HUDEP-2 (cell line): ENCODE measurements around the gene GJA3.

Experiments
- DNase-seq, 76 experiments: peaks; one replicate each; lab custom pipeline; 2025; ENCODE audit not compliant: unreplicated experiment in 76 of 76; lab: John Stamatoyannopoulos, UW

The GJA3 gene

DNA sequence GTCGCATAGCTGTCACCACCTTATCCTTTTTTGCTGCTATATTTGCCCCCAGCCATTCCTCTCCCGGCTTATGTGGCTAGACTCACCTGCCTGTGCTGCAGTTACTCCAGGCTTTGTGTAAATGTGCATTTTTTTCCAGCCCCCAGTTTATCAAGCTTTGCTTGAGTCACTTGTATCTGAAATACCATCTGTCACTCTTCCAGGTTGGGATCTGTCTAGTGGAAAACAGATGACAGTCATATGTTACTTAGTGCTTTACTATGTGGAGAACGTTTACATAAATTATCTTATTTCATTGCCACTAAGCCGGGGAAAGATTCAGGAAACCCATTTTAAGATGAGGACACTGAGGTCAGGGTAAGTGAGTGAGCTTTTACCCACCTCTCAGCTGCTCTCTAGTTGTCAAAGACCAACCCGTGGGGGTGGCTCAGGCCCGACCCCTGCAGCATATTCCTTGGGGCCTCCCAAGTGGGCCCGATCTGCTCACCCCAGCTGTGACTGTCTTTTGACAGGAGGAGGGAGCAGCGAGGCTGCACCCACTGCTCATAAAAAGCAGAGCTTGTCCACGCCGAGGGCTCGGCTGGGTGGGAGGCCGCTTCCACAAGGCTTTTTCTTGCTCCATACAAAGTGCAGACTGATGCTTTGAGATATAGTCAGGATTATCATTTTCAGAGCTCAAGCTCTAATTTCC is 24.7 kb upstream of the GJA3 start:
- no peak for DNase-seq

DNA sequence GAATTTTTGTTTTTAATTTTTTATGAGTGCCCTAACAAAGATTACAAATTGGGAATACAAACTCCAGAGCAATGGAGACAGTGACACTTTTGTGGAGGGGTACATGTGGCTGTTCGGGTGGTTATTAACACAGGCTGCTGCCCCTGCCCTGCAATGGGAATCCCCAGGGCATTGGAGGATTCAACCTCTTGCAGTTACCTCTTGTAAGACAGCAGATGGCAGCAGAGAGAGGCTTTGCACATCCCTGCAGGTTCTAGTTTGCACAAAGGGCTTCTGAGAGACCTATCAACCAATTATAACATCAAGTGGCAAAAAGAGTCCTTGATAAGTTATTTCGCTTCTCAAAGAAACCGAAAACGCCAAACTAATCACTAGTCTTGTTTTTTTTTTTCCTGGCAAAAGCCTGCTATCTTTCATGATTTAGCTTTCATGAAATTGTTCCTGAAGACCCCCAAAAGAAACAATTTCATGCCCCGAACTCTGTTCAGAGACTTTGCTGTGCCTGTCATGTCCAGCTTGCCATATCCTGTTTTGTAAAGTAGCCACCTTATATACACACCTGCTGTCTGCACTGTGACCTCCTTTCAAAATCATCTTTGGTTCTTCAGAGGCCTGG is 21.5 kb upstream of the GJA3 start:
- peak in 40 of 76 experiments; percentile 3 to 69 (median 38) for DNase-seq

DNA sequence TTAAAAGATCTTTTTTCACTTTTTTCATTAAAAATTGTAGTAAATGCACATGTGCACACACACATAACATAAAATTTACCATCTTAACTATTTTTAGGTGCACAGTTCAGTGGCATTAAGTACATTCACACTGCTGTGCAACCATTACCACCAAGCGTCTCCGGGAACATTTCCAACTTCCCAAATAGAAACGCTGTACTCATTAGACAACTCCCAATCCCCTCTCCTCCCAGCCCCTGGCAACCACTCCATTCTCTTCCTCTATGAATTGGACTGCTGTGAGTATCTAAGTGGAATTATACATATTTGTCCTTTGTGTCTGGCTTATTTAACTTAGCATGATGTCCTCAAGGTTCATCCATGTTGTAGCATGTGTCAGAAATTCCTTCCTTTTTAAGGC is 20.3 kb upstream of the GJA3 start:
- DNase-seq: no peak

DNA sequence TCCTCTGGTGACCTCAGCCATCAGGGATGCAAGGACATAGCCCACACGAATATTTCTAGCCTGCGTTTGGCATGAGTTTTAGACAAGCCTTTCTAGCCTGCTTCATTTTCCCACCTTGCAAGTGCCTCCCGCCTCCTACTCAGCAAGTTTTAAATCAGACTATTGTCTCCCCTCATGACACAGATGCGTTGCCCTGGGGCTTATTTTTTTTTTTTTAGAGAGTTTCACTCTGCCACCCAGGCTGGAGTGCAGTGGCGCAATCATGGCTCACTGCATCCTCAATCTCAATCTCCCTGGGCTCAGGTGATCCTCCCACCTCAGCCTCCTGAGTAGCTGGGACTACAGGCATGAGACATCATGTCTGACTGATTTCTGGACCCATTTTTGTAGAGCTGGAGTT is 17.3 kb upstream of the GJA3 start:
- DNase-seq: no peak

DNA sequence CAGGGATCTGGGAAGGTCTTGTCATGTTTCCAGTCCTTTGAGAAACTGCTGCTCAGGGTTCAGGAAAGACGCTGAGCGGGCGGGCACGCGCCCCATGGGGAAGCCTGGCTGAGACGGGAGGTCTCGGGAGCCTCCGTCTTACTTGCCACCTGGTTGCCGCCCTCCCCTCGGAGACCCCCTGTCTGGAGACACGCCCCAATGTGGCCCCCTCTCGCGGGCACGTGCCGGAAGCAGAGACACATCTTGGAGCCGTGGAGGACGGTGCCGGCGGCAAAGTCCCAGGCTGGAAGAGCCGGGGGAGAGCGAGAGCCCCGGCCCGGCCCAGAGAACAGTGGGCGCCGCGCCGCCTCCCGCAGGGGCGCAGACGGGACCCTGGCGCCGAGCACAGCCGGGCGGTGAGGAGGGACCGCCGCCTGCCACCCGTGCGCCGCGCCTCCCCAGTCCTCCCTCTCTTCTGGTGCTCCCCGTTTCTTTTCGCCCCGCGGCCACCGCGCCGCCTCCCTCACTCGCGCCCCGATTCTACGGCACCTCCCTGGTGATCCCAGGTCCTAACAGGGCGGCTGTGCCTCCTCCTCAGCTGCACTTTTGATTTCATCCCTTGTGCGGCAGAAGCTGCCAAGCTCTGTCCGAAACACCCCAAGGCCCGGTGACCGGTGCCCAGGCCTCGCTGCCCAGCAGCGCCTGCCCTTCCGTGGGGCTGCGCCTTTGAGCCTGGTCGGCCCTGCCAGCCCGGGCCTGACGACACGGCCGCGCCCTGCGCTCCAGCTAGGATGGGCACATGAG is 16.4 kb upstream of the GJA3 start:
- no peak for DNase-seq

DNA sequence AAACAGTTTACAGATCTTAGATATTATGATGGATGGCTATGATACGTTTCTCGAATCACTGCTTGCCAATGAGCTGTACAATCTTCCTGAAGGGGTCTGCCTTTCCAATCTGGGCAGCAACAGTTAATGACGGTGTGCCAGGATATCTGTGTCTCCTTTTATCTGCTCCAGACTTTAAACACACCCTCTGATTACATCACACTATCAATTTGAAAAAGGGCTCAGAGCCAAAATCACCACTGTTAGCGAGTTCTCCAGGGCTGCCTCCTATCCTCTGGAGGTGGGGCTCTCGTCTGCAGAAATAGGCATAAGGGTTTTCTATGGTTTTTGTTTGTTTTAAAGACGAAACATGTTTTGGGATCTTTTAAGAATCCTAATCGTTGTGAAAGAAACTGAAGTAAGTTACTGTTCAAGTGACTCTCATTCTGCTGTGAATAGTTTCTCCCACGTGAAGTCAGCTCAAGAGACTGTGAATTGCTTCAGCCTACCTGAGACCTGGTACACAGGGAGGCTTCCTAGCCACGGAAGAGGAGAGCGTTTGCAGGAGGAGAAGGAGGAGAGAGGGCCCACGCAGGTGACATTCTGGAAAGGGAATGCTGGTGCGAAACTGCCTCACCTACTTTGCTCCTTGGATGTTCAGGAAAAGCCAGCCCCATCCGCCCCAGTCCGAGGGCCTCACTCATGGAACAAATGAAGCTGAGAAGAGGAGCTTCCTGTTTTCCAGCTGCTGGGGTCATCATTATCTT is 15.2 kb upstream of the GJA3 start:
- DNase-seq: peak in 1 of 76 experiments; percentile 5

DNA sequence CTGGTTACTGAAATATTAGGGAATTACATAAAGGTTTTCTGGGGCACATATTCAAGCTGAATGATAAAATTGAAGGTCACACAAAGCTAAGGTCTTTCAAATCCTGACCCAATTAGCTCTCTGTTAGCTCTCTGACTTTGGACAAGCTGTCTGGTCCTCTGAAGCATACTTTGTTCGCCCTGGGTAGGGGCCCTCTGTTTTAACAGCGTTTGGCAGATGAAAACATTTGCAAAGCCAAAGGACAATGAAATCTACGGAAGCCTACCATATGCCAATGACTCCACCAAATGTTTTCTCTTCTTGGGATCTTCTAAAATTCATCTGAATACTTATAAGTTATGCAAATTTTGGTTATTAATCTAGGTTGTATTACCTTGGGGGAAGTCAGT is 14.5 kb upstream of the GJA3 start:
- DNase-seq: no peak

DNA sequence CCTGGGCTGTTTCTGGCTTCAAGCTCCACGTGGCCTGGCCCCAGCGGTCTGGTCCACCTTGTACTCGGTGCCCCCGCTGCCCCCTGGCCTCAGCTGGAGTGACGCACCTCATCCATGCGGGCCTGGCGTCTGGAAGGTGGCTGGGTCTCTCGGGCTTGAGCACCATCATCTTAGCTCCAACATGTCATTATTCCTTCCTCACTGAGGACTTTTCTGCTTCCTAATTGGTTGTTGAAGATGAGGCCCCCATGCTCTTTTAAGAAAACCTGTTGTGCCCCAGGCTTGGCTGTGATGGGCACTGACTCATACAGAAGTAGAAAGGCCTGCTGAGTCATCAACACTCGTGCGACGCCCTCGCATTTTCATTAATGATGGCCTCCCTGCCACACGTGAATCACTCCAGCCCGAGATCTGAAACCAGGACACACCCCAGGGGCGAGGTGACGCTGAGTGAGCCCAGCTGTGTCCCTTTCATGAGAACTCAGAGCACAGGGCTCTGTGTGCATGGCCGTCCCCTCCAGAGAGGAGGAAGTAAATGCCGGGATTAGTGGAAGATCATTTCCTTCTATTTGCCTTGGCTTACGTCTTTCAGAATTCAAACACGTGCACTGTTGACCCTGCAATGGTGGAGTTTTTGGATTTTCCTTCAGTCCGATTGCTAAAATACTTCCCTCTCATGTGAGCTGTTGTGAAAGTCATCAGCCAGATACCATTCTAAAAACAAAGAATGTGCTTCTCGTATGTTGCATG is 14.0 kb upstream of the GJA3 start:
- peak in 70 of 76 experiments; percentile 14 to 87 (median 64) for DNase-seq

DNA sequence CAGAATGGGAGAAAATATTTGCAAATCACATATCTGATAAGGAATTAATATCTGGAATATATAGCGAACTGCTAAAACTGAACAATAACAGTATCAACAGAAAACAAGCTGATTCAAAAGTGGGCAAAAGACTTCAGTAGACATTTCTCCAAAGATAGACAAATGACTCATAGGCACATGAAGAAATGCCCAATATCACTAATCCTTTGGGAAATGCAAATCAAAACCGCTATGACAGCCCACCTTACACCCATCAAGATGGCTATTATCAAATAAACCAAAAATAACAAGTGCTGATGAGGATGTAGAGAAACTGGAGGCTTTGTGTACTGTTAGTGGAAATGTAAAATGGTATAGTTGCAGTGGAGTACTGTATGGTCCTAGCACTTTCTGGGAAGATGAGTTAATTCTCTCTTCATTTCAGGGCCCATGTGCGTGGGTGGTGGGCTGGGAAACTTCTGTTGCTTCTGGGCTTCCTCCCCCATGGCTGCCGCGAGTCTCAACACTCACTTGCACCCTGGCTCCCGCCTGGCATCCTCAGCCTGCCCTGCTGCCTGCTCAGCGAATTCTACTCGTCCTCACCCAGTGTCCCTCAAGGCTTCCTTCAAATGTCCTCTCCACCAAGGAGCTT is 12.4 kb upstream of the GJA3 start:
- DNase-seq: no peak

DNA sequence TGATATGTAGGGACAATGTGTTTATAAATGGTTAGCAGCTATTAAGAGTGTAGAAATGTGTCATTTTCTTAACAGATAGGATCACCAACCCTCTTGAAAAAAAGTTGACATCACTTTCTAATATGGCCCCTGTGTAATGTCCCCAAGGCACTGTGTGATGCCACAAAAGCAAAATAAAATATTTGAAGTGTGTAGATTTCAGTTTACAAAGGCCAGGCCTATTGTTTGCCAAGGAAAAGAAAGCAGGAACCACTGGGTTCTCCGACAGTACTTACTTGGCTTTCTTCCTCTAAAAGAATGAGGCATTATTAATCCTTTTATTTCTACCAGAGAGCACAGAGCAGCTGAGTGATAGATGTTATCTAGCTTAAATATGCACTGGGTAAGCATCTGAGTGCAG is 10.5 kb upstream of the GJA3 start:
- DNase-seq: no peak

DNA sequence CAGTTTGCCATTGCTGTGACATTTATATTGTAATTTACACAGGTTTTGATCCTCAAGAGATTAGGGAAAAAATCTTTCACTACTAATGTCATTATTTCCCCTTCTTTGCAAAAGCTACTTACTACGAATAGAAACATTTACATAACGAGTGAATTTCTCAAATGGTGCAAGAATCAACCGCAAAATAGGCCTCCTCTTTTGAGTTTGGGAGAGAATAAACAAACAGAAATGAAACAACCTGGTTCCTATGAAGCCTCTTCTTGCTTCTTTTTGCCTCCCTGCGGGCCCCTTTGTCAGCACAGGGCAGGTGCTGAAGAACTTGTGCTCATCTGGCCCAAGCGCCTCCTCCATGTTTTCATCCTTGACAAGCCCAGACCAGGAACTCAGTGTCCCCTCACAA is 10.1 kb upstream of the GJA3 start:
- no peak for DNase-seq

DNA sequence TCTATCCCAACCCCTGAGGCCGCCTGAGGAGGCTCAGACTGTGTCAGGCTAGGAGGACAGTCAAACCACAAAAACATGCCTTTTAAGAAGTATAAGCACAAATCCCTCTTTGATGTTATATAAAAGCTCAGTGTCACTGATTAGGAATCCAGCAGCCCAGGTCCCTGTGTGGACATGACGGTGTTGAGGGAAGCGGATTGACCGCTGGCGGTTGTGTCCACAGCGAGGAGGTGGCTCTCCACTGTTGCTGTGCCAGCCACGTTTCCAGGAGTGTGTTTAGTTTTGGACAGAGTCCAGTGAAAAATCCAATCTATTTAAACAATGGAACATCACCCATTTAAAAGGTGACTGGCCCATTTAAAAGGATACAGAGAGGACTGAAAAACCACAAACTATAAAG is 7.5 kb upstream of the GJA3 start:
- no peak for DNase-seq

DNA sequence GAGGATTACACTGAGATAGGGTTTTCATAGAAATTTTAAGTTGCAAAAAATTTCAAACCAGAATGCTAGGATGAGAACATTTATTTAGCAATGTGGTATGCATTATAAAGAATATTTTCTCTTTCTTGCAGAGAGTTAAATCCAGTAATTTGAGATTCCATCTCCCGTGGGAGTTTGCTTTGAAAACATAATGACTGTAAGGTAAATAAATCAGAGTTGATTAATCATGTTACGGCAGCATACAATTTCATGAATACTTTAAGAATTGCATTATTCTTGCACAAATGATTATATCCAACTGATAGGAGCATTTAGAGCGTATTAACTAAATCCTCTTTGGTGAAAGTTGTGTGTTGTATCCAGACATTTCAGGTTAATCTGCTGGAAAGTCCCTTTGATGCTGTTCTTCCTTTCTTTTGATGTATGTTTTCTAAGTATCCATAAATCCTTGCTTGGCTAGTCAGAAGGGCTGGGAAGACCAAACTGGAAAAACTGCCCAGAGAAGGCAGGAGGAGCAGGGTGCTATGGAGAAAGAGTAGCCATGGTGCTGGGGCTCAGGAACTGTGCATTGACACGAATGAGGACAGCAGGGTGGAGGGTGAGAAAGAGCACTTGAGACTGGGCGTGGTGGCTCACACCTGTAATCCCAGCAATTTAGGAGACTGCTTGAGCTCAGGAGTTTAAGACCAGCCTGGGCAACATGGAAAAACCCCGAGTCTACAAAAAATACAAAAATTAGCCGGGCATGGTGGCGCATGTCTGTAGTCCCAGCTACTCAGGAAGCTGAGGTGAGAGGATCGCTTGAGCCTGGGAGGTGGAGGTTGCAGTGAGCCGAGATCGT is 4.8 kb upstream of the GJA3 start:
- DNase-seq: no peak

DNA sequence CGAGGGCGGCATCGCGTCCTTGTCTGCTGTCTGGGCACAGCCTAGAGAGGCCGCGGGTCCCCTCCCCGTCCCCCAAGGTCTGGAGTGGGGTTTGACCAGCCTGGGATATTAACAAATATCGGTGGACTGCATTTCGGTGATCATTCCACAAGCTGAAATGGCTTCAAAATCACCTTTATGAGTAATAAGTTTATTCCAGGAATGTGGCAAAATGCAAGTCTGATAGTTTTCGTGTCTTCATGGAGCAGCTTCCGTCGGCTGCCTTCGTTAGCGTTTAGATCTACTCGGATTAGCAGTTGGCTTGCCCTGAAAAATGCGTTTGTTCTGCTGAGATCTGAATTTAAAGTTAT is 1.1 kb upstream of the GJA3 start:
- DNase-seq: no peak

DNA sequence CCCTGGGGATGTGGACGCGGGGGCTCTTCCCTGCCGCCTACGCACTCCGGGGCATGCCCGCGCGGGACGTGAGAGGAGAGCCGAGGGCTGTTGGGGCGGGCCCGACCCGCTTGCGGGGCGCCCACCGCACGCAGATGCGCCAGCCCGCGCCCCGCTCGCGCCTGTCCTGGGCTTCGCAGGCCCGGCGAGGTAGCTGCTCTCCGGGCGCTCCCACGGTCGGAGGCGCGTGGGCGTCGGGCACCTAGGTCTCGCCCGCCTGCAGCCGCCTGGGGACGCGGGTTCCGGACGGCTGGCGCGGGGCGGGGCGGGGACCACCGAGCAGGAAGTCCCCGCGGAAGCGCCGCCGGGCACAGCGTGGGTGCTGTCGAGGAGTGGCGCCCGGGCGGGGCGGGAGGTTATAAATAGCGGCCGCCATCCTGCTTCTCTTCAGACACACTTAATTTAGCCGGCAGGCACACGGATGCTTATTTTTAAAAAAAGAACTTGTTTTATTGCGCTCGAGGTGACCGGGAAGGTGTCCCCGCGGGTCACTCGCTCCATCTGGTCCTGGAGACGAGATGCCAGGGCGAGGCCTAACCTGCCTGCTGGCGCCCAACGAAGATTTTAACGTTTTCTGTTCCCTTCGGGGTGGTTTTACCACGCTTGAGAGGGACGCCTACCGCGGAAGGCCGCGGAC is 561 bp upstream of the GJA3 start:
- peak in 1 of 76 experiments; percentile 6 for DNase-seq

DNA sequence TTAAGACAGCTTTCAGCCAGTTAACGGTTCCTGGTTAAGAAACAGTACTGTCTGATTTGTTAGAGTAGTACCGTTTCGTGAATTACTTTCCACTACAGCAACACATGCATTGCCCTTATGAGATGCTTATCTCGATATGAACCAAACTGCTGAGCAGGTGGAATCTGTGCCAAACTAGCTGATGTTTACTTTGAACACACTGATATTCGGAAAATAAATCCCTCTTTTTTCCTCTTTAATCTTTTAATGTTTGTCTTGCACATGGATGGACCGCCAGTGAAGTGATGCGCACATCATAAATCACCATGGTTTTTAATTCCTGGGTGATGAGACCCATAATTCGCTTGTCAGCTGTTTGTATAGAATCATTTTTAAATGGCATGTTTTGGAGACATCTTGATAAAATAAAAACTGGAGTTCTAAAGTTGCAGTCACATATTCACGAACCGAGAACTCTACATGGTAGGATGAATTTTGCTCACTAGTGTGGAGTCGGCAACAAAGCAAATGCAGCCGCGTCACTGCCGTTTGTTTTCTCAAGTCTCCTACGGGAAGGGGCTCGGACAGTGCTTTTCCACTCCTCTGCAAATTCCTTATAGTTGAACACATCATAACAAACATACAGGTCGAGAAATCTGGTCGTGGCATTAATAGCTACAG is 1.1 kb downstream of the GJA3 start:
- no peak for DNase-seq

DNA sequence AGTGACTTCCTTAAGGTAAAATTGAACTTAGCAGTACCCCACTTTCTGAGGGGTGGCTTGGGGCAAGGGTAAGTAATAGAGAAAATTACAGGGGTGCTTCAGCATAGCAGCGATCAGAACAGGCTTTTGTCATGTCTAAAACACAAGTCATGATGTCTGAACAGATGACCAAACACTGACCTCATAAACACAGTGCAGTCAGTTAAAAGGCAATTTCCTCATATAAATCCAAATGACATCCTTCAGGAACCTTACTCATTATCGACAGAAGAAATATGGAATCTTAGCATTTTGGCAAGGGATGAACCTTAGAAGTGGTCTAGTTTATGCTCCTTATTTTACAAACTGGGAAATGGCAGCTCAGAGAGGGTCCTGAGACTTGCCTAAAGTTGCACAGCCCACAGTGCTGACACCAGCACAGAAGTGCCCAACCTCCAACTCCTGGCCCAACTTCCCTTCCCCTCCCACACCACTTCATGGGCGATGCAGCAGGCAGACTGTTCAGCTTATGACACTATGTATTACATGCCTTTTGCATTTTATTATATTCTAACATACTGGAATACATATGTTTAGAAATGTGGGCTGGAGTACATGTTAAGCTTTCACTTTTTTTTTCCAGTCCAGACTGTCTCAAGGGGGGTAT is 3.6 kb downstream of the GJA3 start:
- no peak for DNase-seq

DNA sequence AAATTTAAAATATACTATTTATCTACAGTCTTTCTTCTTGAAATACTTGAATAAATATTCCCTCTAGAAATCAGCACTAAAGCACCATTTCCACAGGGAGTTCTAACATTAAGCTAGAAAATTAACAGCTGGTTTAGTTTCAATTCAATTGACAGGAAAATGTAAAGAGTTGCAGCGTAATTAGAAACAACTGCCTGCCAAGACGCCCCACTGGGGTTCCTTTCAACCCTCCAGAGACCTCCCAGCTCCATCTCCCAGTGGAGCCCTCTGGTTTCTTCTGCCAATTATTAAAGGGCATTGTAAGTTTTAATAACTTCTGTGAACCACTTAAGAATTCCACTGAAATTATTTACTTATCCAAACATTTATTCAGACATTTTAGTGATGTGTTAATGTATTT is 4.2 kb downstream of the GJA3 start:
- DNase-seq: no peak
